Activated CD4-positive, alpha-beta T cell treated with anti-CD3 and anti-CD28 coated beads for 36 hours (primary cell): ENCODE results near the gene ARMC5. TPM values are rescaled to one million over a fixed set of nuclear protein-coding genes. Genes with fewer than 3 reads are reported as not detected.
A peak's percentile ranks its signal among the peaks of the same experiment; 100 is the strongest.

Experiments used
- ATAC-seq: fragments of 200-7000 bp; cut with Tn5 transposase; one replicate; pipeline ENCODE4 v1.10.0; 2021; ENCODE audit warnings: mild to moderate bottlenecking, moderate library complexity
- CTCF ChIA-PET: fragments of 350-600 bp; sonication (Branson Sonifier 250); formaldehyde crosslinking; loops from one replicate; lab custom pipeline; 2021; ENCODE audit warnings: antibody characterized with exemption; lab: Charles Lee
- POLR2A ChIA-PET: fragments of 350-600 bp; sonication (Branson Sonifier 250); formaldehyde crosslinking; loops from one replicate; lab custom pipeline; 2021; ENCODE audit warnings: antibody characterized with exemption, inconsistent platforms; lab: Charles Lee
- DNase-seq: peaks from one replicate; pipeline ENCODE4 v3.0.0-alpha.2; 2020
- H3K27ac Mint-ChIP-seq: one replicate; pipeline ENCODE4 v1.8.0; 2021; ENCODE audit warnings: mixed read lengths
- H3K27me3 Mint-ChIP-seq: one replicate; pipeline ENCODE4 v1.8.0; 2021; ENCODE audit warnings: mixed read lengths
- H3K36me3 Mint-ChIP-seq: one replicate; pipeline ENCODE4 v1.8.0; 2021; ENCODE audit warnings: low read depth, mixed read lengths
- H3K4me1 Mint-ChIP-seq: one replicate; pipeline ENCODE4 v1.8.0; 2021; ENCODE audit warnings: mixed read lengths
- H3K4me3 Mint-ChIP-seq: one replicate; pipeline ENCODE4 v1.8.0; 2021; ENCODE audit warnings: mild to moderate bottlenecking, moderate library complexity, mixed read lengths
- H3K9me3 Mint-ChIP-seq: one replicate; pipeline ENCODE4 v1.8.0; 2021; ENCODE audit warnings: low read depth, mixed read lengths
- intact Hi-C, 2 experiments: fragments of 100-400 bp; cut with DNase I in 1 of 2; cut with micrococcal nuclease in 1 of 2; formaldehyde crosslinking; loops; one replicate each; pipeline versions ENCODE4 v1.14.2 to v1.15.1; 2022 to 2024; cut with DNase I, micrococcal nuclease
- total RNA-seq, 2 experiments: library from RNA; stranded (reverse); gene quantifications; one replicate each; pipeline ENCODE4 v1.2.3, GENCODE V29; 2021

ARMC5 gene
- total RNA-seq, 2 experiments from 2014 or later, result 7.0 to 7.9 TPM

DNA sequence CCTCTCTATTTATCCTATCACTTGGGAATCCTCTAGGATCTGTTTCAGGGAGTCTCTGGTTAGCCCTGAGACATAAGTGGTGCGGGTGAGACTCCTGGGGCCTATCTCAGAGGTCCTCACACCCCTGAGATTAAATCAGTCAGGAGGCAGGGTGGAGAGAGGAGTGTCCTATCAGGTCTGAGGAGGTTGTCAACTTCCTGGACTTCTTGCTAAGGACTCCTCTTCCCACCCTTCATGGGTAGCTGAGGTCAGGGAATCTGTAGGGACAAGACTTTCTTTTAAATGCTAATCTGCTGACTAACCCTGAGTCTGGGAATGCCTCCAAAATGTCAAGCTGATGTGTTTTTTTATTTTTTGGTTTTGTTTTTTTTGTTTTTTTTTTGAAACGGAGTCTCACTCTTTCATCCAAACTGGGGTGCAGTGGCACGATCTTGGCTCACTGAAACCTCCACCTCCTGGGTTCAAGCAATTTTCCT is 6.6 kb upstream of the ARMC5 start:
- Mint-ChIP-seq H3K36me3 (peaks cover 17% of the 10 kb centered on the region), H3K27ac (no peak overlapping the region), H3K4me1 (peaks cover 38% of the 10 kb centered on the region), H3K4me3 (no peak overlapping the region), H3K27me3 (no peaks in the 10 kb centered on the region), H3K9me3 (no peaks in the 10 kb centered on the region)
- intact Hi-C loops, result no loop called here
- no peak for ATAC-seq
- POLR2A ChIA-PET, result no interaction called here
- CTCF ChIA-PET, result interaction anchor here (0.7 kb wide), 1 partner anchor 24 kb away, joined by 3 read pairs; no protein-coding TSS in a partner anchor
- DNase-seq, result no peak

GRCh38 chr16:31453255-31454204 is 5.8 kb upstream of the ARMC5 start:
- ChIA-PET POLR2A (no interaction called here), CTCF (interaction anchor here (0.7 to 6.2 kb wide), 2 partner anchors 10 to 23 kb away, joined by 3 to 35 read pairs; partner anchors contain the start of gene ZNF843)
- DNase-seq (no peak), ATAC-seq (no peak)
- Mint-ChIP-seq H3K27ac (peak overlapping the region; percentile 48), H3K36me3 (peaks cover 24% of the 10 kb centered on the region), H3K4me1 (peaks cover 44% of the 10 kb centered on the region), H3K4me3 (no peak overlapping the region), H3K27me3 (no peaks in the 10 kb centered on the region), H3K9me3 (no peaks in the 10 kb centered on the region)
- intact Hi-C loops, result no loop called here

GRCh38 chr16:31455601-31456314 is 3.5 kb upstream of the ARMC5 start:
- no peaks in the 10 kb centered on the region for H3K27me3 Mint-ChIP-seq
- no peak for ATAC-seq
- H3K27ac Mint-ChIP-seq, result peak overlapping the region; percentile 58
- intact Hi-C loops, result loop anchor here in 1 of 2 experiments (5.0 kb wide), 2 partner anchors 52 to 242 kb away; partner anchors contain the start of gene RUSF1
- peaks cover 52% of the 10 kb centered on the region for H3K4me1 Mint-ChIP-seq
- no peaks in the 10 kb centered on the region for H3K9me3 Mint-ChIP-seq
- H3K36me3 Mint-ChIP-seq, result peaks cover 27% of the 10 kb centered on the region
- ChIA-PET POLR2A (interaction anchor here (0.5 to 1.0 kb wide), 3 partner anchors 11 to 495 kb away, joined by 3 to 10 read pairs (median 4); partner anchors contain the start of gene PYCARD), CTCF (interaction anchor here (0.5 to 6.2 kb wide), 7 partner anchors 12 to 313 kb away, joined by 3 to 35 read pairs (median 3); partner anchors contain the start of gene ZNF843)
- peak overlapping the region; percentile 52 for H3K4me3 Mint-ChIP-seq
- DNase-seq, result peak; percentile 50

GRCh38 chr16:31456988-31457360 is 2.3 kb upstream of the ARMC5 start:
- DNase-seq (no peak), ATAC-seq (no peak)
- Mint-ChIP-seq H3K4me1 (peaks cover 52% of the 10 kb centered on the region), H3K27me3 (no peaks in the 10 kb centered on the region), H3K4me3 (peak overlapping the region; percentile 85), H3K9me3 (no peaks in the 10 kb centered on the region), H3K36me3 (peaks cover 25% of the 10 kb centered on the region), H3K27ac (no peak overlapping the region)
- intact Hi-C loops, result loop anchor here in 1 of 2 experiments (5.0 kb wide), 2 partner anchors 50 to 240 kb away; partner anchors contain the start of gene RUSF1
- CTCF ChIA-PET, result interaction anchor here (1.2 to 6.2 kb wide), 3 partner anchors 13 to 412 kb away, joined by 3 to 35 read pairs (median 5); partner anchors contain the start of gene ZNF843
- POLR2A ChIA-PET, result interaction anchor here (0.6 kb wide), 1 partner anchor 258 kb away, joined by 3 read pairs; no protein-coding TSS in a partner anchor

DNA sequence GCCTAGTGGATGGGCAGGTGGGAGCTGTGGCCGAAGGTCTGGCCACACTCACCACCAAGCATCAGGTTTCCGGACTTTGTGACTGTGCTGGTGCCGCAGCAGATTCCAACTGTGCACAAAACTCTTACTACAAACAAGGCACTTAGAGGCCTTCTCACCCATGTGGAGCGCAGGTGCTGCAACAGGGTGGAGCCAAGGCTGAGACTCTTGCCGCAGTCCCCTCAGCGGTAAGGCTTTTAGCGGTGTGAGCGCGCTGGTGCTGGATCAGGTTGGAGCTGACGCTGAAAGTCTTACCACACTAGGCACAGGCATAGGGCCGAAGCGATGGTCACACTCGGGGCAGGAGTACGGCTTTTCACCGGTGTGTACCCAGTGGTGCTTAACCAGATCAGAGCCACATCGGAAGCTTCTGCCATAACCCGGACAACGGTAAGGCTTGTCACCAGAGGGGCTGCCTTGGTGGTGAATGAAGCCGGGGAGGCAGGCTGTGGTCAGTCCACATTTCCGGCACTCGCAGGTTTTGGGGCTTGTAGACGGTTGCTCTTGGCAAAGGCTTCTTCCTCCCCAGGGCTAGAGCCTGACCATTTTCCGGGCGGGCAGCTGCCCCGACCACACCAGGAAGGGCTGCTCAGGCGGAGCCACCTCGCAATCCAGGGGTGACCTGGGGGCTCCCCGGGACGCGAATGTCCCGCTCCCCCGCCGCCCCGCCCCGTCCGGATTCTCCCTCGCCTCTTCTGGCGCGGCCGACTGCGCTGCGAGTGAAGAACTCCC is 1.0 kb upstream of the ARMC5 start:
- H3K4me3 Mint-ChIP-seq, result peak overlapping the region; percentile 85
- peaks cover 27% of the 10 kb centered on the region for H3K36me3 Mint-ChIP-seq
- intact Hi-C loops, result loop anchor here (1.0 to 5.0 kb wide), 5 partner anchors 49 to 807 kb away; partner anchors contain the start of genes BCKDK (in 1 of the 2), PRR14 (in 1 of the 2) and RUSF1 (in 1 of the 2)
- no peak for ATAC-seq
- CTCF ChIA-PET, result interaction anchor here (0.6 to 6.2 kb wide), 11 partner anchors 10 to 435 kb away, joined by 3 to 35 read pairs (median 5); partner anchors contain the start of genes PYDC1, ZNF267 and ZNF843
- H3K9me3 Mint-ChIP-seq, result no peaks in the 10 kb centered on the region
- no peaks in the 10 kb centered on the region for H3K27me3 Mint-ChIP-seq
- peak overlapping the region; percentile 94 for H3K27ac Mint-ChIP-seq
- POLR2A ChIA-PET, result interaction anchor here (0.6 to 2.3 kb wide), 6 partner anchors 19 to 419 kb away, joined by 3 to 11 read pairs (median 5); partner anchors contain the start of gene FUS
- peak; percentile 69 for DNase-seq
- H3K4me1 Mint-ChIP-seq, result peaks cover 50% of the 10 kb centered on the region

- peak overlapping the region; percentile 85 for H3K4me3 Mint-ChIP-seq
- peaks cover 39% of the 10 kb centered on the region for H3K4me1 Mint-ChIP-seq
- intact Hi-C loops, result loop anchor here (1.0 to 5.0 kb wide), 24 partner anchors 17 to 809 kb away; partner anchors contain the start of genes RUSF1 (in 2 of the 2), SETD1A (in 2 of the 2), ZNF646 (in 2 of the 2) and ZNF668 (in 2 of the 2)
- ChIA-PET POLR2A (interaction anchor here (0.5 to 2.3 kb wide), 11 partner anchors 10 to 418 kb away, joined by 3 to 11 read pairs (median 4); partner anchors contain the start of gene FUS), CTCF (interaction anchor here (0.5 to 6.2 kb wide), 32 partner anchors 8 to 474 kb away, joined by 3 to 35 read pairs (median 4); partner anchors contain the start of genes PYCARD, PYDC1, RUSF1 and ZNF843)
- DNase-seq (peak; percentile 100), ATAC-seq (peak; percentile 83)
- H3K27me3 Mint-ChIP-seq, result no peaks in the 10 kb centered on the region
- peak overlapping the region; percentile 94 for H3K27ac Mint-ChIP-seq
- H3K9me3 Mint-ChIP-seq, result no peaks in the 10 kb centered on the region
- peaks cover 30% of the 10 kb centered on the region for H3K36me3 Mint-ChIP-seq
Observed at GRCh38 chr16:31459687-31460581, 633 bp downstream of the ARMC5 start.

GRCh38 chr16:31460582-31461002 is 1.3 kb downstream of the ARMC5 start:
- CTCF ChIA-PET, result interaction anchor here (0.5 to 3.3 kb wide), 33 partner anchors 9 to 478 kb away, joined by 3 to 17 read pairs (median 3); partner anchors contain the start of genes PYCARD, RUSF1 and TGFB1I1
- Mint-ChIP-seq H3K27me3 (no peaks in the 10 kb centered on the region), H3K36me3 (peaks cover 30% of the 10 kb centered on the region), H3K4me3 (peak overlapping the region; percentile 79), H3K4me1 (peaks cover 32% of the 10 kb centered on the region), H3K27ac (peak overlapping the region; percentile 94), H3K9me3 (no peaks in the 10 kb centered on the region)
- intact Hi-C loops, result no loop called here
- DNase-seq, result no peak
- POLR2A ChIA-PET, result interaction anchor here (0.5 to 1.4 kb wide), 5 partner anchors 10 to 412 kb away, joined by 3 to 6 read pairs (median 5); no protein-coding TSS in a partner anchor
- no peak for ATAC-seq

DNA sequence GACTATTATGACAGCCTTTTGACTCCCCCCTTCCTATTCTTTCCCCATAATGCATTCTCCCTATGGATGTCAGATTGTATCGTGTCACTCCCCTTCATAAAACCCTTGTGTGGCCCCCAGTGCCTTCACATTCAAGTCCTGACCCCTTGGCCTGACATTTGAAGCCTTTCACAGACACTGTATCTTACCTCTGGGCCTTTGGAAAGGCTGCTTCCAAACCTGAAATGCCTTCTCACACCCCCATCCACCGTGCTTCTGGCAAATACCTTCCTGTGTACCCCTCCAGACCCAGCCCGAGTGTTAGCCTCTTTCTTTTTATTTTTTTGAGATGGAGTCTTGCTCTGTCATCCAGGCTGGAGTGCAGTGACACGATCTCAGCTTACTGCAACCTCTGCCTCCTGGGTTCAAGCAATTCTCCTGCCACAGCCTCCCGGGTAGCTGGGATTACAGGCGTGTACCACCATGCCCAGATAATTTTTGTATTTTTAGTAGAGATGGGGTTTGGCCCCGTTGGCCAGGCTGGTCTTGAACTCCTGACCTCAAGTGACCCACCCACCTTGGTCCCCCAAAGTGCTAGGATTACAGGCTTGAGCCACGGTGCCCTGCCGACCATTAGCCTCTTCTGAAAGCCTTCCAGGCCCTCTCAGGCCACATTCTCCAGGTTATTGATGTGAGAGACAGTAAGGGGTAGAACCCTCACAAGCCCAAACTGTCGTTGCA is 2.1 kb downstream of the ARMC5 start:
- DNase-seq (no peak), ATAC-seq (no peak)
- POLR2A ChIA-PET, result interaction anchor here (0.6 to 1.4 kb wide), 2 partner anchors 9 to 76 kb away, joined by 5 to 6 read pairs; no protein-coding TSS in a partner anchor
- Mint-ChIP-seq H3K27ac (peak overlapping the region; percentile 15), H3K36me3 (peaks cover 25% of the 10 kb centered on the region), H3K27me3 (no peaks in the 10 kb centered on the region), H3K4me3 (peak overlapping the region; percentile 4), H3K4me1 (peaks cover 26% of the 10 kb centered on the region), H3K9me3 (no peaks in the 10 kb centered on the region)
- CTCF ChIA-PET, result interaction anchor here (0.5 to 3.3 kb wide), 25 partner anchors 9 to 479 kb away, joined by 3 to 17 read pairs (median 3); partner anchors contain the start of genes PYCARD, RUSF1 and TGFB1I1
- intact Hi-C loops, result no loop called here
